Colonic mucosa (tissue), 4 donors: ENCODE measurements around the gene DRG1. TPM values are rescaled to one million over a fixed set of nuclear protein-coding genes. Genes with fewer than 3 reads are reported as not detected.

ENCODE experiments used
- DNase-seq: peaks from one replicate; pipeline ENCODE4 v3.0.0-alpha.2; 2020
- H3K27ac ChIP-seq: fragments of 200-600 bp; one replicate; pipeline ENCODE4 v1.8.0; 2021
- H3K27me3 ChIP-seq: fragments of 200-600 bp; one replicate; pipeline ENCODE4 v1.8.0; 2021
- H3K36me3 ChIP-seq: fragments of 200-600 bp; one replicate; pipeline ENCODE4 v1.8.0; 2021
- H3K4me1 ChIP-seq: fragments of 200-600 bp; one replicate; pipeline ENCODE4 v1.8.0; 2021; ENCODE audit warnings: mild to moderate bottlenecking
- H3K4me3 ChIP-seq: fragments of 200-600 bp; one replicate; pipeline ENCODE4 v1.8.0; 2021
- H3K9ac ChIP-seq, 2 donors: one replicate each; pipeline ENCODE4 v1.7.0; 2013; ENCODE audit warnings: control low read depth in 2 of 2, low read depth in 2 of 2, low read length in 2 of 2
- H3K9me3 ChIP-seq: fragments of 200-600 bp; one replicate; pipeline ENCODE4 v1.8.0; 2021
- CTCF ChIP-seq: fragments of 200-600 bp; IDR thresholded peaks from one replicate; pipeline ENCODE4 v1.8.0; 2022; ENCODE audit warnings: antibody characterized with exemption, mild to moderate bottlenecking
- intact Hi-C: fragments of 100-400 bp; cut with DNase I; formaldehyde crosslinking; loops from one replicate; pipeline ENCODE4 v1.14.1; 2022
- total RNA-seq, 2 donors: library from RNA; stranded (reverse); fragmentation: NEBNext Ultra II Directional in 1 of 2; extraction: Animal tissue kit (Norgen Biotek cat#: 25700) in 1 of 2; gene quantifications; one replicate each; pipeline ENCODE4 v1.2.1, GENCODE V29; 2021
- donor health status: healthy.
- donor health status: DM: no; HTN: no; CAD: no.
- donor health status: DM: no; HTN: no; CAD: no.

The DRG1 gene
- total RNA-seq, 2 donors from 2014 or later, result 43.8 to 48.9 TPM

- peaks cover 11% of the 10 kb centered on the region for H3K36me3 ChIP-seq
- DNase-seq, result no peak
- no peaks in the 10 kb centered on the region for H3K4me1 ChIP-seq
- H3K9me3 ChIP-seq, result no peaks in the 10 kb centered on the region
- no peak overlapping the region for H3K27ac ChIP-seq
- TF ChIP-seq CTCF, result no peak
- no peaks in the 10 kb centered on the region for H3K27me3 ChIP-seq
- intact Hi-C loops, result no loop called here
- no peak overlapping the region for H3K9ac ChIP-seq
- no peak overlapping the region for H3K4me3 ChIP-seq
Measured at GRCh38 chr22:31442768-31443489, 43.5 kb downstream of the DRG1 start.

GRCh38 chr22:31443516-31443915 lies 44.1 kb downstream of the DRG1 start:
- Histone ChIP-seq H3K36me3 (peaks cover 11% of the 10 kb centered on the region), H3K27me3 (no peaks in the 10 kb centered on the region), H3K9me3 (no peaks in the 10 kb centered on the region), H3K4me3 (no peak overlapping the region), H3K9ac (no peak overlapping the region), H3K27ac (no peak overlapping the region), H3K4me1 (no peaks in the 10 kb centered on the region)
- DNase-seq, result no peak
- TF ChIP-seq CTCF, result no peak
- intact Hi-C loops, result no loop called here

GRCh38 chr22:31445642-31446041 lies 46.2 kb downstream of the DRG1 start:
- Histone ChIP-seq H3K9ac (no peak overlapping the region), H3K4me1 (no peaks in the 10 kb centered on the region), H3K27me3 (no peaks in the 10 kb centered on the region), H3K36me3 (peaks cover 9% of the 10 kb centered on the region), H3K27ac (no peak overlapping the region), H3K4me3 (no peak overlapping the region), H3K9me3 (no peaks in the 10 kb centered on the region)
- TF ChIP-seq CTCF, result no peak
- intact Hi-C loops, result no loop called here
- DNase-seq, result no peak

GRCh38 chr22:31446208-31446607 lies 46.8 kb downstream of the DRG1 start:
- no peak overlapping the region for H3K9ac ChIP-seq
- no peak overlapping the region for H3K4me3 ChIP-seq
- DNase-seq, result no peak
- intact Hi-C loops, result no loop called here
- no peak for TF ChIP-seq CTCF
- no peaks in the 10 kb centered on the region for H3K27me3 ChIP-seq
- H3K36me3 ChIP-seq, result peaks cover 4% of the 10 kb centered on the region
- H3K4me1 ChIP-seq, result no peaks in the 10 kb centered on the region
- H3K27ac ChIP-seq, result no peak overlapping the region
- no peaks in the 10 kb centered on the region for H3K9me3 ChIP-seq

GRCh38 chr22:31446767-31447166 lies 47.4 kb downstream of the DRG1 start:
- DNase-seq, result no peak
- Histone ChIP-seq H3K4me1 (no peaks in the 10 kb centered on the region), H3K27me3 (no peaks in the 10 kb centered on the region), H3K4me3 (no peak overlapping the region), H3K9ac (no peak overlapping the region), H3K9me3 (no peaks in the 10 kb centered on the region), H3K36me3 (peaks cover under 1% of the 10 kb centered on the region), H3K27ac (no peak overlapping the region)
- no peak for TF ChIP-seq CTCF
- intact Hi-C loops, result no loop called here
